WTC11 (cell line): ENCODE measurements around the gene PRRT1.

Experiments
- ELF4 ChIP-seq: sonication (generic); formaldehyde crosslinking; IDR thresholded peaks from 2 replicates; pipeline ENCODE4 v1.8.1; 2022; ENCODE audit warnings: low read depth, mild to moderate bottlenecking, moderate library complexity, missing genetic modification reagents
- JUN ChIP-seq: sonication (generic); formaldehyde crosslinking; IDR thresholded peaks from 2 replicates; pipeline ENCODE4 v1.8.0; 2023; ENCODE audit warnings: mild to moderate bottlenecking, missing genetic modification reagents
- ZNF219 ChIP-seq: sonication (generic); formaldehyde crosslinking; IDR thresholded peaks from 2 replicates; pipeline ENCODE4 v1.8.0; 2023; ENCODE audit warnings: missing genetic modification reagents, mild to moderate bottlenecking, borderline replicate concordance
- ZNF423 ChIP-seq: fragments of 250-450 bp; sonication (Bioruptor Pico); IDR thresholded peaks from 2 replicates; pipeline ENCODE4 v2.1.2; 2022; ENCODE audit warnings: mild to moderate bottlenecking, moderate library complexity
- TF ChIP-seq, protein P1 (sequence below): fragments of 200-600 bp; IDR thresholded peaks from 2 replicates; pipeline ENCODE4 v1.8.0; 2022; ENCODE audit warnings: antibody characterized with exemption
- TF ChIP-seq, protein P2 (sequence below): sonication (generic); formaldehyde crosslinking; IDR thresholded peaks from 2 replicates; pipeline ENCODE4 v1.8.0; 2022; ENCODE audit warnings: mild to moderate bottlenecking, missing genetic modification reagents
- TF ChIP-seq, protein P3 (sequence below): sonication (generic); formaldehyde crosslinking; IDR thresholded peaks from 2 replicates; pipeline ENCODE4 v1.8.0; 2022; ENCODE audit warnings: mild to moderate bottlenecking, missing genetic modification reagents
- TF ChIP-seq, protein P4 (sequence below): sonication (generic); formaldehyde crosslinking; IDR thresholded peaks from 2 replicates; pipeline ENCODE4 v1.8.1; 2022; ENCODE audit warnings: low read depth, mild to moderate bottlenecking, moderate library complexity, missing genetic modification reagents, borderline replicate concordance

DNA sequence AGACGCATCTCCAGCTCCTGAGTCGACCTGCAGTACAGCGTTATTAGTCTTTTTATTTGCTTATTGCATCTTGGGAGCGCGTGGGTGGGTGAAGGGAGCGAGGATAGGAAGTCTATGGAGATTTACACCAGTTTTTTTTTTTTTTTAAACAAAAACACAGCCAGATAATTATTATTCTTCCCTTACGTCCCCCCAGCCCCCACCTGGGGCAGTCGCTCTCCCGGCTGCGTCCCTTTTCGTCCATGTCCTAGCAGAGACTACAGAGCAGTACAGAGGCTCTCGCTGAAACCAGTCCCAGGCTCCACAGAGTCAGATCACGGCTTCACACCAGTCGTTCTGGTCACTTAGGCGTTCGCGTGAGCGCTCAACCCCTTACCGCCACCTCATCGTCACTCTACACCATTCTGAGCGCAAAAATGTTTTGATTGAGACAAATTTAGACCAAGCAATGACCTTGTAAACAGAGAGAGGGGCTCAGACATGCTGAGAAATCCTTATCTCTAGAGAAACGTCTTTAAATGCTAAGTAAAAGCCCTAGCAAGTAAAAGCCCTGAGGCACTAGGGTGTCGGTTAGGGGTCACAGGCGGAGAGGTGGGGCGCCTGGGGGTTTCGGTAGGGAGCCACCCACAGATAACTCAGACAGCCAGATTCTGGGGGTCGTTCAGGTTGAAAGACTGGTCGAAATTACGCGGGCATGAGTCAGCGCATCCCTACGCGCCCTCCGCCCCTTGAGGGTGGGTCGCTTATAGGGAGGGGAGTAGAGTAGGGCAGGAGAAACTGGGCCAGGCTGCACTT is 1.2 kb upstream of the PRRT1 start:
- TF ChIP-seq, protein P1, sequence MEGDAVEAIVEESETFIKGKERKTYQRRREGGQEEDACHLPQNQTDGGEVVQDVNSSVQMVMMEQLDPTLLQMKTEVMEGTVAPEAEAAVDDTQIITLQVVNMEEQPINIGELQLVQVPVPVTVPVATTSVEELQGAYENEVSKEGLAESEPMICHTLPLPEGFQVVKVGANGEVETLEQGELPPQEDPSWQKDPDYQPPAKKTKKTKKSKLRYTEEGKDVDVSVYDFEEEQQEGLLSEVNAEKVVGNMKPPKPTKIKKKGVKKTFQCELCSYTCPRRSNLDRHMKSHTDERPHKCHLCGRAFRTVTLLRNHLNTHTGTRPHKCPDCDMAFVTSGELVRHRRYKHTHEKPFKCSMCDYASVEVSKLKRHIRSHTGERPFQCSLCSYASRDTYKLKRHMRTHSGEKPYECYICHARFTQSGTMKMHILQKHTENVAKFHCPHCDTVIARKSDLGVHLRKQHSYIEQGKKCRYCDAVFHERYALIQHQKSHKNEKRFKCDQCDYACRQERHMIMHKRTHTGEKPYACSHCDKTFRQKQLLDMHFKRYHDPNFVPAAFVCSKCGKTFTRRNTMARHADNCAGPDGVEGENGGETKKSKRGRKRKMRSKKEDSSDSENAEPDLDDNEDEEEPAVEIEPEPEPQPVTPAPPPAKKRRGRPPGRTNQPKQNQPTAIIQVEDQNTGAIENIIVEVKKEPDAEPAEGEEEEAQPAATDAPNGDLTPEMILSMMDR = no peak
- TF ChIP-seq JUN (CRISPR knock-in tag) (no peak), ZNF219 (CRISPR knock-in tag) (no peak), ZNF423 (CRISPR knock-in tag) (no peak), ELF4 (CRISPR knock-in tag) (no peak)
- TF ChIP-seq, protein P2, sequence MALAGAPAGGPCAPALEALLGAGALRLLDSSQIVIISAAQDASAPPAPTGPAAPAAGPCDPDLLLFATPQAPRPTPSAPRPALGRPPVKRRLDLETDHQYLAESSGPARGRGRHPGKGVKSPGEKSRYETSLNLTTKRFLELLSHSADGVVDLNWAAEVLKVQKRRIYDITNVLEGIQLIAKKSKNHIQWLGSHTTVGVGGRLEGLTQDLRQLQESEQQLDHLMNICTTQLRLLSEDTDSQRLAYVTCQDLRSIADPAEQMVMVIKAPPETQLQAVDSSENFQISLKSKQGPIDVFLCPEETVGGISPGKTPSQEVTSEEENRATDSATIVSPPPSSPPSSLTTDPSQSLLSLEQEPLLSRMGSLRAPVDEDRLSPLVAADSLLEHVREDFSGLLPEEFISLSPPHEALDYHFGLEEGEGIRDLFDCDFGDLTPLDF (CRISPR knock-in tag) = no peak
- TF ChIP-seq, protein P3, sequence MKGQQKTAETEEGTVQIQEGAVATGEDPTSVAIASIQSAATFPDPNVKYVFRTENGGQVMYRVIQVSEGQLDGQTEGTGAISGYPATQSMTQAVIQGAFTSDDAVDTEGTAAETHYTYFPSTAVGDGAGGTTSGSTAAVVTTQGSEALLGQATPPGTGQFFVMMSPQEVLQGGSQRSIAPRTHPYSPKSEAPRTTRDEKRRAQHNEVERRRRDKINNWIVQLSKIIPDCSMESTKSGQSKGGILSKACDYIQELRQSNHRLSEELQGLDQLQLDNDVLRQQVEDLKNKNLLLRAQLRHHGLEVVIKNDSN (CRISPR knock-in tag) = no peak
- TF ChIP-seq, protein P4, sequence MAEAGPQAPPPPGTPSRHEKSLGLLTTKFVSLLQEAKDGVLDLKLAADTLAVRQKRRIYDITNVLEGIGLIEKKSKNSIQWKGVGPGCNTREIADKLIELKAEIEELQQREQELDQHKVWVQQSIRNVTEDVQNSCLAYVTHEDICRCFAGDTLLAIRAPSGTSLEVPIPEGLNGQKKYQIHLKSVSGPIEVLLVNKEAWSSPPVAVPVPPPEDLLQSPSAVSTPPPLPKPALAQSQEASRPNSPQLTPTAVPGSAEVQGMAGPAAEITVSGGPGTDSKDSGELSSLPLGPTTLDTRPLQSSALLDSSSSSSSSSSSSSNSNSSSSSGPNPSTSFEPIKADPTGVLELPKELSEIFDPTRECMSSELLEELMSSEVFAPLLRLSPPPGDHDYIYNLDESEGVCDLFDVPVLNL = no peak
